GM12878 (cell line): ENCODE data around the gene AJM1. TPM values are rescaled to one million over a fixed set of nuclear protein-coding genes. Genes with fewer than 3 reads are reported as not detected.

Experiments used
- ATAC-seq: fragments of 200-7000 bp; cut with Tn5 transposase; 3 replicates; pipeline ENCODE4 v1.9.1; 2020; ENCODE audit warnings: mild to moderate bottlenecking, moderate library complexity
- BruUV-seq: library from RNA; stranded (reverse); fragments of 400-500 nt; replicated peaks from 2 replicates; lab custom pipeline; 2021; lab: Mats Ljungman, UMichigan
- CTCF ChIA-PET: fragments of 300-600 bp; sonication (Branson Sonifier 250); formaldehyde crosslinking; extraction: SDS; loops from one replicate; lab custom pipeline; 2021; ENCODE audit warnings: inconsistent platforms; lab: Yijun Ruan, JAX
- POLR2A ChIA-PET: fragments of 350-600 bp; formaldehyde crosslinking; extraction: SDS; loops from one replicate; lab custom pipeline; 2021; ENCODE audit warnings: inconsistent platforms; lab: Charles Lee
- RAD21 ChIA-PET: fragments of 300-600 bp; sonication (Branson Sonifier 250); formaldehyde crosslinking; loops from one replicate; lab custom pipeline; 2023; ENCODE audit warnings: antibody characterized with exemption; ENCODE audit not compliant: unreplicated experiment; lab: Charles Lee
- SMC1A ChIA-PET: fragments of 300-600 bp; sonication (Branson Sonifier 250); formaldehyde crosslinking; loops from one replicate; lab custom pipeline; 2023; ENCODE audit not compliant: unreplicated experiment, uncharacterized antibody; lab: Charles Lee
- DNase-seq: peaks from one replicate; pipeline ENCODE4 v3.0.0-alpha.2; 2011; ENCODE audit warnings: low read depth, low spot score
- FAIRE-seq: peaks from 3 replicates; lab custom pipeline; 2011; peaks lifted over from hg19 to GRCh38; lab: Jason Lieb, UNC
- H2AFZ ChIP-seq: 2 replicates; pipeline ENCODE4 v1.6.0; 2011; ENCODE audit warnings: low read depth, low read length, control low read depth; ENCODE audit not compliant: control insufficient read depth
- H3K27ac ChIP-seq: 2 replicates; pipeline ENCODE4 v1.5.1; 2011; ENCODE audit warnings: control low read depth; ENCODE audit not compliant: control insufficient read depth, insufficient read depth
- H3K27me3 ChIP-seq, 2 experiments: replicated peaks in 1 of 2; 2 replicates each; pipeline versions ENCODE4 v1.6.0 to v1.6.1; 2011; ENCODE audit warnings: low read length in 1 of 2; ENCODE audit not compliant: control insufficient read depth in 2 of 2, insufficient read depth in 2 of 2
- H3K36me3 ChIP-seq, 2 experiments: 2 replicates each; pipeline ENCODE4 v1.5.1; 2011; ENCODE audit warnings: low read length in 1 of 2; ENCODE audit not compliant: control insufficient read depth in 2 of 2, insufficient read depth in 2 of 2
- H3K4me1 ChIP-seq: 2 replicates; pipeline ENCODE4 v1.6.1; 2011; ENCODE audit warnings: mild to moderate bottlenecking, low read length, moderate library complexity, mixed read lengths; ENCODE audit not compliant: control insufficient read depth, insufficient read depth
- H3K4me2 ChIP-seq: 2 replicates; pipeline ENCODE4 v1.6.0; 2011; ENCODE audit warnings: control low read depth; ENCODE audit not compliant: control insufficient read depth, insufficient read depth
- H3K4me3 ChIP-seq: fragments of 200-600 bp; sonication (generic); 2 replicates; pipeline ENCODE4 v1.5.1; 2016
- H3K79me2 ChIP-seq: 2 replicates; pipeline ENCODE4 v1.6.0; 2011; ENCODE audit warnings: low read length; ENCODE audit not compliant: control insufficient read depth, insufficient read depth
- H3K9ac ChIP-seq: 2 replicates; pipeline ENCODE4 v1.8.0; 2011; ENCODE audit warnings: low read length, control low read depth, mixed read lengths; ENCODE audit not compliant: control insufficient read depth, insufficient read depth
- H3K9me3 ChIP-seq: replicated peaks from 3 replicates; pipeline ENCODE4 v1.5.1; 2011; ENCODE audit warnings: mild to moderate bottlenecking, low read length; ENCODE audit not compliant: control insufficient read depth, insufficient read depth
- H4K20me1 ChIP-seq: 2 replicates; pipeline ENCODE4 v1.6.0; 2011; ENCODE audit not compliant: control insufficient read depth, insufficient read depth
- MXI1 ChIP-seq: fragments of 150-350 bp; IDR thresholded peaks from 2 replicates; pipeline ENCODE4 v1.6.1; 2011; ENCODE audit warnings: low read depth, mild to moderate bottlenecking, inconsistent platforms, low read length, improper control_type of control experiment
- NKRF ChIP-seq: fragments of 450-650 bp; conservative IDR thresholded peaks from 2 replicates; pipeline ENCODE4 v1.6.1; 2017; ENCODE audit warnings: mild to moderate bottlenecking, moderate library complexity
- POLR2A ChIP-seq: IDR thresholded peaks from 2 replicates; pipeline ENCODE4 v1.6.1; 2011; ENCODE audit warnings: low read depth, mild to moderate bottlenecking, low read length
- TBL1XR1 ChIP-seq: IDR thresholded peaks from 2 replicates; pipeline ENCODE4 v1.6.1; 2012; ENCODE audit warnings: low read depth, low read length, improper control_type of control experiment
- WGBS: methylation state at CpG from one replicate; pipeline ENCODE4 v1.1.6; 2016; ENCODE audit warnings: low lambda C conversion rate; ENCODE audit not compliant: insufficient replicate concordance, insufficient coverage; ENCODE audit errors: missing lambda C conversion rate; 5-methylcytosine and 5-hydroxymethylcytosine counted together
- in situ Hi-C: fragments of 300-500 bp; cut with MboI; formaldehyde crosslinking; loops from 9 replicates; pipeline ENCODE4 v1.14.3; 2018; ENCODE audit warnings: mixed read lengths
- intact Hi-C: fragments of 100-400 bp; cut with micrococcal nuclease; formaldehyde crosslinking; loops from one replicate; pipeline ENCODE4 v1.14.2; 2022; ENCODE audit not compliant: unreplicated experiment
- polyA plus RNA-seq, 11 experiments: library from polyadenylated mRNA; depleted of rRNA in 4 of 11; unstranded in 6 of 11; stranded (reverse) in 5 of 11; fragments of >200 nt; fragmentation: Nextera tagmentation in 4 of 11; fragmentation: Illumina TruSeq in 1 of 11; extraction: Ambion mirVana in 4 of 11; extraction: Trizol in 1 of 11; gene quantifications; 1 replicate in 1 of 11; 2 replicates in 10 of 11; pipeline versions ENCODE4 v1.2.1 to v1.2.3, GENCODE V29; 2011 to 2016; ENCODE audit warnings: inconsistent platforms in 2 of 11, missing spikeins in 2 of 11, low read depth in 1 of 11
- total RNA-seq, 4 experiments: library from RNA; depleted of rRNA in 3 of 4; stranded (reverse); fragments of >200 nt in 3 of 4; fragmentation: Illumina TruSeq in 1 of 4; extraction: Trizol in 1 of 4; gene quantifications; 2 replicates each; pipeline versions ENCODE4 v1.2.1 to v1.2.3, GENCODE V29; 2013 to 2021

AJM1 gene
- total and polyA plus RNA-seq, 10 of the 15 experiments (the other 5 are each of a cell fraction or from before 2014, with no cell fraction given), result 0.06 to 2.5 (median 1.0) TPM; not detected in 2

GRCh38 chr9:136858844-136859757, 16.8 kb downstream of the AJM1 start:
- H3K79me2 ChIP-seq, result peaks cover 3% of the 10 kb centered on the region; the same call in 1 of the 2 replicates
- H3K27me3 ChIP-seq, result no peaks in the 10 kb centered on the region
- POLR2A ChIA-PET, result interaction anchor here (0.7 to 1.1 kb wide), 2 partner anchors 16 to 54 kb away, joined by 3 read pairs; partner anchors contain the start of gene AJM1
- 62% methylated on average over 17 of the region's 20 CpGs for WGBS
- FAIRE-seq, result no peak
- SMC1A ChIA-PET, result no interaction called here
- BruUV-seq, result no TSS peak
- H3K4me3 ChIP-seq, result no peak overlapping the region
- no peaks in the 10 kb centered on the region for H3K9me3 ChIP-seq
- peaks cover 3 to 11% of the 10 kb centered on the region in 2 experiments; a peak in 3 of 4 replicates for H3K36me3 ChIP-seq
- H3K4me1 ChIP-seq, result no peaks in the 10 kb centered on the region
- no peak overlapping the region for H3K9ac ChIP-seq
- in situ Hi-C loops (no loop called here), intact Hi-C loops (no loop called here)
- 0 out of 2 replicates have a peak, but pooled peaks cover 2% of the 10 kb centered on the region for H4K20me1 ChIP-seq
- peak; percentile 2; the same call in 1 of the 2 replicates for TF ChIP-seq POLR2A
- TF ChIP-seq TBL1XR1, result no peak
- no peak for TF ChIP-seq MXI1
- TF ChIP-seq NKRF, result no peak
- RAD21 ChIA-PET, result no interaction called here
- ATAC-seq, result peak; percentile 7; the same call in 2 of the 3 replicates
- CTCF ChIA-PET, result no interaction called here
- H3K27ac ChIP-seq, result no peak overlapping the region
- DNase-seq, result no peak
- no peak overlapping the region for H2AFZ ChIP-seq
- no peak overlapping the region for H3K4me2 ChIP-seq
